Dermis blood vessel endothelial cell (primary cell): ENCODE results near the gene HDGFL2. TPM values are rescaled to one million over a fixed set of nuclear protein-coding genes. Genes with fewer than 3 reads are reported as not detected.

Experiments
- DNase-seq: peaks from one replicate; pipeline ENCODE4 v3.0.0; 2010
- total RNA-seq: library from RNA; depleted of rRNA; stranded (reverse); fragments of >200 nt; gene quantifications from 2 replicates; pipeline ENCODE4 v1.2.3, GENCODE V29; 2014

The HDGFL2 gene
- total RNA-seq, 1 donor from 2014 or later: 49.7 TPM

GRCh38 chr19:4499855-4500254 is 27.8 kb downstream of the HDGFL2 start:
- DNase-seq: no peak

GRCh38 chr19:4500841-4501591 is 28.9 kb downstream of the HDGFL2 start:
- DNase-seq: no peak

- no peak for DNase-seq
Measured at GRCh38 chr19:4501691-4502090, 29.6 kb downstream of the HDGFL2 start.

GRCh38 chr19:4502282-4503131 is 30.4 kb downstream of the HDGFL2 start:
- DNase-seq: no peak

GRCh38 chr19:4503132-4503824 is 31.2 kb downstream of the HDGFL2 start:
- no peak for DNase-seq

GRCh38 chr19:4503825-4504170 is 31.7 kb downstream of the HDGFL2 start:
- DNase-seq: no peak

GRCh38 chr19:4504297-4504701 is 32.2 kb downstream of the HDGFL2 start:
- DNase-seq: no peak

GRCh38 chr19:4504891-4505569 is 32.9 kb downstream of the HDGFL2 start:
- DNase-seq: no peak

- DNase-seq: no peak
Measured at GRCh38 chr19:4505570-4506448, 33.7 kb downstream of the HDGFL2 start.

GRCh38 chr19:4506449-4507149 is 34.5 kb downstream of the HDGFL2 start:
- peak; percentile 73 for DNase-seq

- no peak for DNase-seq
Measured at GRCh38 chr19:4507150-4507452, 35.0 kb downstream of the HDGFL2 start.

- no peak for DNase-seq
Measured at GRCh38 chr19:4507804-4508203, 35.7 kb downstream of the HDGFL2 start.

- DNase-seq: no peak
Measured at GRCh38 chr19:4508698-4509097, 36.6 kb downstream of the HDGFL2 start.

- DNase-seq: no peak
Measured at GRCh38 chr19:4510435-4511255, 38.5 kb downstream of the HDGFL2 start.

GRCh38 chr19:4511300-4512054 is 39.4 kb downstream of the HDGFL2 start:
- DNase-seq: no peak

GRCh38 chr19:4512070-4512469 is 40.0 kb downstream of the HDGFL2 start:
- no peak for DNase-seq

GRCh38 chr19:4513248-4513647 is 41.2 kb downstream of the HDGFL2 start:
- DNase-seq: no peak

- DNase-seq: no peak
Measured at GRCh38 chr19:4515732-4516131, 43.6 kb downstream of the HDGFL2 start.

- no peak for DNase-seq
Measured at GRCh38 chr19:4516199-4516938, 44.3 kb downstream of the HDGFL2 start.
